ENCODE data around the gene LHX1.

GRCh38 chr17:36922175-36922574 is 15.1 kb upstream of the LHX1 start:
- no peak for TF ChIP-seq TSHZ2 (CRISPR knock-in tag; IDR thresholded peaks at IDR 0.05)
- TF ChIP-seq TOX (CRISPR knock-in tag; IDR thresholded peaks at IDR 0.05; ENCODE audit: borderline replicate concordance): no peak
- TF ChIP-seq ZNF565 (CRISPR knock-in tag; conservative IDR thresholded peaks at IDR 0.05; ENCODE audit: low read depth): no peak
- no peak for TF ChIP-seq TCF4 (CRISPR knock-in tag; IDR thresholded peaks at IDR 0.05; ENCODE audit: borderline replicate concordance)
- TF ChIP-seq RARB (CRISPR knock-in tag; IDR thresholded peaks at IDR 0.05): no peak
